D721Med (cell line): Measurements from ENCODE around the gene POU6F2.

Experiments used
- DNase-seq: peaks from one replicate; pipeline ENCODE4 v3.0.0; 2011; ENCODE audit warnings: low spot score; ENCODE audit not compliant: insufficient read length
- FAIRE-seq: peaks from 2 replicates; lab custom pipeline; 2011; peaks lifted over from hg19 to GRCh38; lab: Jason Lieb, UNC
- TF ChIP-seq, protein P1 (sequence below): IDR thresholded peaks from 2 replicates; pipeline ENCODE4 v1.5.1; 2012; ENCODE audit warnings: mild to moderate bottlenecking, control low read depth; ENCODE audit not compliant: insufficient read depth; ENCODE audit errors: missing control alignments

Gene POU6F2

DNA sequence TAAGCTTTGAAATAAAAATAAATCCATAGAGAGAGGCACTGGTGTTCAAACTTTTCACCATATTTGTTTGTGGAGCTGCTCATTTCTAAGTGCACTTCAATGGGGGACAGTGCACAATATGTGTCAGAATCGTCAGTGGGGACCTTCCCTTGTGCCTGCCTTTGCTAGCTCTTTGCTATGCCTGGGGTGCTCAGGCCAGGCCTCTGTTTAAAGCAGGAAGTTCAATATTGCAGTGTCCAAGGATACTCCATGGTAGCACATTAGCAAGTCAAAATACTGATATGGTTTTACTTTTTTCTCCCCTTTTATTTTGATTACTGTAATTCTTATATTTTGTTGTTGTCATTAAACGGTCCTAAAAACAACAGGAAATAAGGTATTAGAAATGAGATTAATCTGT lies 113.4 kb downstream of the POU6F2 start:
- FAIRE-seq = no peak
- DNase-seq = no peak

DNA sequence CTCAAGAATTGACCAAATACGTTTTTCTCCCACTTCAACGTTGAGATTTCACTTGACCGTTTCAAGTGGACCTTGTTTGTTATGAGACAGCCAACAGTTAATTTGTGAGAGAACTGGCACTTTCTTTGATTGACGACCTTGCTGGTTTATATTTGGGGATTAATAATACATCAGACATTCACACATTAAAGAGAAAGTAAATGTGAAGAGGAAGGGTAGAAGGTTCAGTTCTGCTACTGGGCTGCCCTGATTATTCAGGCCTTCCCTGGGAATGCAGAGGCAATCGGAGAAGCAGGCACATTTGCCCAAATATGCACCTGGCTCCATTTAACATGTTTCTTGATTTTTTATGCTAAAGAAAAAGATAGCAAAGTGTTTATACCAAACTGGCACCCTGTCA lies 114.1 kb downstream of the POU6F2 start:
- DNase-seq = no peak
- no peak for FAIRE-seq
- TF ChIP-seq, protein P1, sequence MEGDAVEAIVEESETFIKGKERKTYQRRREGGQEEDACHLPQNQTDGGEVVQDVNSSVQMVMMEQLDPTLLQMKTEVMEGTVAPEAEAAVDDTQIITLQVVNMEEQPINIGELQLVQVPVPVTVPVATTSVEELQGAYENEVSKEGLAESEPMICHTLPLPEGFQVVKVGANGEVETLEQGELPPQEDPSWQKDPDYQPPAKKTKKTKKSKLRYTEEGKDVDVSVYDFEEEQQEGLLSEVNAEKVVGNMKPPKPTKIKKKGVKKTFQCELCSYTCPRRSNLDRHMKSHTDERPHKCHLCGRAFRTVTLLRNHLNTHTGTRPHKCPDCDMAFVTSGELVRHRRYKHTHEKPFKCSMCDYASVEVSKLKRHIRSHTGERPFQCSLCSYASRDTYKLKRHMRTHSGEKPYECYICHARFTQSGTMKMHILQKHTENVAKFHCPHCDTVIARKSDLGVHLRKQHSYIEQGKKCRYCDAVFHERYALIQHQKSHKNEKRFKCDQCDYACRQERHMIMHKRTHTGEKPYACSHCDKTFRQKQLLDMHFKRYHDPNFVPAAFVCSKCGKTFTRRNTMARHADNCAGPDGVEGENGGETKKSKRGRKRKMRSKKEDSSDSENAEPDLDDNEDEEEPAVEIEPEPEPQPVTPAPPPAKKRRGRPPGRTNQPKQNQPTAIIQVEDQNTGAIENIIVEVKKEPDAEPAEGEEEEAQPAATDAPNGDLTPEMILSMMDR = no peak

More for the DNA sequence above, 113.4 kb downstream of the POU6F2 start:
- TF ChIP-seq, protein P1 = no peak

DNA sequence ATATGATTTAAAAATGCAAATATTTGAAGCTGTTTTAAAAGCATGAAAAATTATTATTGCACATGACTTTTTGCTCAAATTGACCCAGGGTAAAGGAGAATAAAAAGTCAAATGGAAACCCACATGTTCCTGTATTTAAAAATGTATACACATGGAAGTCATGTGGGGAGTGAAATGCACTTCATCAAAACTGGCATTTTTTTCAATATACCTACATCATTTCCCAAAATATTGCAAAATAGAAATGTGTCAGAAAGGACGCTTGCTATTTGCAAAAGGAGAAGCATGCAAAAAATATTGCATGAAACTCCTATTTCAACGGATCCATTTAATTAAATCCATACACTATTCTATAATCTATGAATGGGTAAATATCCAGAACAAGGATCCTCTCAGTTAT lies 117.0 kb downstream of the POU6F2 start:
- no peak for DNase-seq
- no peak for FAIRE-seq
- TF ChIP-seq, protein P1 = no peak

DNA sequence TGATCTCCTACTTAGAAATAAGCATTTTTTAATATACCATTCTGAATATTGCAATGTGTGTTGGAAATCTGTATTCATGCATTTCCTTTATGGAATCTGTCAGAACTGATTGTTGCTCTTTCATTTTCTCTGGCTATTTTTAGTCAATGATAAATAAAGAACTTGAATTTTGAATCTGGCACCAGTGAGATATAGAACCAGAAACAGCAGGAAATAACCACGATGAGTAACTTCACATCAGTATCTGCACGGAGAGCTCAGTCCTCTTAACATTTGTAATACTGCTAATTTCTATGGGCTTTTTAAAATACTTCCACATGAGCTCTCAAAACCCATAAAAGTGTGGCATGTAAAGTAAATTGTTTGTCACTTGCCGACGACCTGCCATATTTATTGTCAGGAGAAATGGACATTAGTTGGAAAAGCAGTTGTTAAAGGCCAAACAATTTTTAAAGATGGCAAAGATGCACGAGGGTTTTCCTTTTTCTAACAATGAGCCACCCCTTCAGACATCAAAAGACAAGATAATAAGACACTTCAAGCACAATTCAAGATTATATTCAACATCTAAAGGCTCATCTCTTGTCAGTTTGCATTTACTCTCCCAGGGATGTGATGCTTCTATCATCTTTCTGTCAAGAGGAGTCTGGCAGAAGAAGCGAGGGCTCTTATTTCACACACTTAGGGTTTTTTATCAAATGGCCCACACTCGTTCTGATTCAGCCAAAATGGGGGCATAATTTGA lies 118.3 kb downstream of the POU6F2 start:
- TF ChIP-seq, protein P1 = no peak
- DNase-seq (no peak), FAIRE-seq (no peak)

DNA sequence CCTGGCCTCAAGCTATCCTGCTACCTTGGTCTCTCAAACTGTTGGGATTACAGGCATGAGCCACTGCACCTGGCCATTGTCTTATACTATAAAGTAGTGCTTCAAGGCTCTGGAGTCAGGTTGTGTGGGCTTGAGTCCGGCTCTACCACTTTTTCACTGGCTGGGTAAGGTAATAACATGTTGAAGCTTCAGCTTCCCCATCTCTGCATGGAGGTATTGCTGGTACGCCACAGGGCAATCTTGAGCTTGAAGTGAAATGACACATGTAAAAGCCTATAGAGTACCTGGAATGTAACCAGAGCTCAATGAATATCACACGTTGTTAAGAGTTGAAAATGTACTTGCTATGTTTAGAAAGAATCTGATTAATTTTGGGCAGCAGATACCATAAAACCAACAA lies 120.8 kb downstream of the POU6F2 start:
- FAIRE-seq = no peak
- TF ChIP-seq, protein P1 = no peak
- no peak for DNase-seq

DNA sequence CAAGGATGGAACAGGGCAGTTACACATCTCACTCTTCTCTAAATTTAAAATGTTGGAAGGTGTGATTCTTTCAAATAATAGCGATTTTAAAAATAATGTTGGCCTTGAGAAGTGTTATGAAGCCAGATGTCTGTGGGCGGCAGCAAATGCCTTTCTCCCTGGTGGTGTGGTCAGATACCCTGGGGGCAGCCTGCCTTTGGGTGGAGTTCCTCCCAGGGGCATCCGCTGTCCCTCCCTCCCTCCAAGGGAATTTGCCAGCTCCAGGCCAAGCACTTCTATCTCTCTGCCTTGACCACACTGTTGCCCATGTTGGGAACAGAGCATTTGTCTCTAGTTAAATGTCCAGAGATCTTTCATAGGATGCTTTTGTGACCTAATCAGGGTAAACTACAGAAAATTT lies 121.4 kb downstream of the POU6F2 start:
- TF ChIP-seq, protein P1 = no peak
- DNase-seq (no peak), FAIRE-seq (no peak)

DNA sequence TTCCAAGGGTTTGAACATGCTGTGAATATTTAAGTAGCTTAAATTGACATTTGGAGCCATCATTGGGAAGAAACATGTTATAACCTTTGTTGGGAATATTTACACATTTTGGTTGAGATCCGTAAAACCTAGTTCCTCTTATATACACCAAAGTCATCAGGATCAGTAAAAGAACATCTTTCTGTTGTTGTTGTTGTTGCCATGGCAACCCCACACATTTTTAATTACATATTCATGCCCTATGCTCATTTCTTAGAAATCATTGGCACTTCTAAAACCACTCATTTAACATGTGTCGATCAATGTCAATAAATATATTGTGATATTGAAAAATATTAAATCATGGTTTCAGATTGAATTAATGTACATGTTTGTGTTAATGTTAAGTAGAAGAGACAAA lies 122.6 kb downstream of the POU6F2 start:
- FAIRE-seq = no peak
- DNase-seq = no peak
- TF ChIP-seq, protein P1 = no peak
